Measurements from ENCODE around the gene TSC2. TPM values are rescaled to one million over a fixed set of nuclear protein-coding genes. Genes with fewer than 3 reads are reported as not detected.

The TSC2 gene
- total RNA-seq, 3 donors from 2014 or later: 140 to 161 (median 150) TPM

- H3K36me3 ChIP-seq (ENCODE audit: low read depth): no peaks in the 10 kb centered on the region
- H3K9me3 ChIP-seq: no peaks in the 10 kb centered on the region
- no peak for TF ChIP-seq CTCF (IDR thresholded peaks at IDR 0.05)
- no peak overlapping the region for H3K4me3 ChIP-seq
- intact Hi-C loops (cut with DNase I, micrococcal nuclease): no loop called here
- DNase-seq (peak in 1 of 3 donors; percentile 70), ATAC-seq (peak; percentile 36)
- peaks cover 65% of the 10 kb centered on the region for H3K4me1 ChIP-seq (ENCODE audit: low read depth)
Measured at GRCh38 chr16:2042171-2042985, 5.4 kb upstream of the TSC2 start.

GRCh38 chr16:2042986-2043666 lies 4.7 kb upstream of the TSC2 start:
- DNase-seq (peak; percentile 67 to 86 (median 75)), ATAC-seq (peak; percentile 57)
- H3K9me3 ChIP-seq: no peaks in the 10 kb centered on the region
- peaks cover 65% of the 10 kb centered on the region for H3K4me1 ChIP-seq (ENCODE audit: low read depth)
- H3K36me3 ChIP-seq (ENCODE audit: low read depth): no peaks in the 10 kb centered on the region
- no peak for TF ChIP-seq CTCF (IDR thresholded peaks at IDR 0.05)
- intact Hi-C loops (cut with DNase I, micrococcal nuclease): no loop called here
- H3K4me3 ChIP-seq: no peak overlapping the region

GRCh38 chr16:2043667-2044451 lies 3.9 kb upstream of the TSC2 start:
- no peaks in the 10 kb centered on the region for H3K9me3 ChIP-seq
- H3K4me1 ChIP-seq (ENCODE audit: low read depth): peaks cover 69% of the 10 kb centered on the region
- ATAC-seq (peak; percentile 48), DNase-seq (peak; percentile 61 to 88 (median 79))
- no peak for TF ChIP-seq CTCF (IDR thresholded peaks at IDR 0.05)
- H3K4me3 ChIP-seq: no peak overlapping the region
- H3K36me3 ChIP-seq (ENCODE audit: low read depth): no peaks in the 10 kb centered on the region
- intact Hi-C loops (cut with DNase I, micrococcal nuclease): no loop called here

GRCh38 chr16:2044541-2044940 lies 3.2 kb upstream of the TSC2 start:
- no peak for TF ChIP-seq CTCF (IDR thresholded peaks at IDR 0.05)
- Histone ChIP-seq H3K9me3 (no peaks in the 10 kb centered on the region), H3K36me3 (ENCODE audit: low read depth) (no peaks in the 10 kb centered on the region), H3K4me3 (no peak overlapping the region), H3K4me1 (ENCODE audit: low read depth) (peaks cover 66% of the 10 kb centered on the region)
- ATAC-seq: no peak
- intact Hi-C loops (cut with DNase I, micrococcal nuclease): no loop called here
- peak in 1 of 3 donors; percentile 70 for DNase-seq

GRCh38 chr16:2045965-2046892 lies 1.6 kb upstream of the TSC2 start:
- ATAC-seq (no peak), DNase-seq (peak in 1 of 3 donors; percentile 57)
- no peak for TF ChIP-seq CTCF (IDR thresholded peaks at IDR 0.05)
- Histone ChIP-seq H3K36me3 (ENCODE audit: low read depth) (no peaks in the 10 kb centered on the region), H3K9me3 (no peaks in the 10 kb centered on the region), H3K4me3 (no peak overlapping the region), H3K4me1 (ENCODE audit: low read depth) (peaks cover 49% of the 10 kb centered on the region)
- intact Hi-C loops (cut with DNase I, micrococcal nuclease): no loop called here

Measured in mucosa of descending colon (tissue), 3 donors.